PFSK-1 (cell line): ENCODE data around the gene RNF168.

Experiments used
- FOXP2 ChIP-seq: optimal IDR thresholded peaks from 2 replicates; pipeline ENCODE3; 2011; ENCODE audit warnings: borderline replicate concordance, control low read depth, inconsistent platforms; ENCODE audit not compliant: insufficient read depth; ENCODE audit errors: extremely low read length, extremely low read depth
- POLR2AphosphoS5 ChIP-seq: IDR thresholded peaks from 2 replicates; pipeline ENCODE4 v1.6.1; 2012; ENCODE audit warnings: low read depth, mild to moderate bottlenecking, control low read depth, low read length, moderate library complexity
- SIN3A ChIP-seq: IDR thresholded peaks from 2 replicates; pipeline ENCODE4 v1.6.1; 2012; ENCODE audit warnings: mild to moderate bottlenecking, low read length, moderate library complexity, borderline replicate concordance; ENCODE audit not compliant: insufficient read depth
- TAF1 ChIP-seq: IDR thresholded peaks from 2 replicates; pipeline ENCODE4 v1.6.1; 2012; ENCODE audit warnings: low read length, control low read depth, borderline replicate concordance; ENCODE audit not compliant: insufficient read depth
- TF ChIP-seq, protein P1 (sequence below), 2 experiments: IDR thresholded peaks; 2 replicates each; pipeline versions ENCODE4 v1.6.1 to v1.8.0; 2011 to 2012; ENCODE audit warnings: low read depth in 2 of 2, low read length in 2 of 2, control low read depth in 1 of 2, inconsistent platforms in 1 of 2, mild to moderate bottlenecking in 1 of 2, moderate library complexity in 1 of 2; ENCODE audit not compliant: insufficient read depth in 1 of 2

DNA sequence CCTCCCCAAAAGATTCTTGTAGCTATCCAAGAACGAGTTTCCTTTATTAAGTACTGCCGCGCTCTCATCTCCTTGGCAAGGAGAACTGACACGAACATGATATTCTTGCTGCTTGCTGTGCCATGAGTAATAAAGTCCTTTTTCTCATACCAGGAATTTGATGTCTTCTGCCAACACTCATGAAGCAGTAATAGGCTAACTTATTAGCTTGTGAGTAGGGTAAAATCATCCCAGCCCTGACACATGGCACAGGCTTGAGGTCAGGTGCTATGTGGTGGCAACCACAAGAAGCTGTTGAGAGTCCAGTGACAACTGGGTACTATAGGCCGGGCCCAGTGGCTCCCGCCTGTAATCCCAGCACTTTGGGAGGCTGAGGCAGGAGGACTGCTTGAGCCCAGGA lies 48.6 kb downstream of the RNF168 start:
- TF ChIP-seq TAF1 = no peak
- TF ChIP-seq FOXP2 = no peak
- no peak for TF ChIP-seq POLR2AphosphoS5
- TF ChIP-seq, protein P1, sequence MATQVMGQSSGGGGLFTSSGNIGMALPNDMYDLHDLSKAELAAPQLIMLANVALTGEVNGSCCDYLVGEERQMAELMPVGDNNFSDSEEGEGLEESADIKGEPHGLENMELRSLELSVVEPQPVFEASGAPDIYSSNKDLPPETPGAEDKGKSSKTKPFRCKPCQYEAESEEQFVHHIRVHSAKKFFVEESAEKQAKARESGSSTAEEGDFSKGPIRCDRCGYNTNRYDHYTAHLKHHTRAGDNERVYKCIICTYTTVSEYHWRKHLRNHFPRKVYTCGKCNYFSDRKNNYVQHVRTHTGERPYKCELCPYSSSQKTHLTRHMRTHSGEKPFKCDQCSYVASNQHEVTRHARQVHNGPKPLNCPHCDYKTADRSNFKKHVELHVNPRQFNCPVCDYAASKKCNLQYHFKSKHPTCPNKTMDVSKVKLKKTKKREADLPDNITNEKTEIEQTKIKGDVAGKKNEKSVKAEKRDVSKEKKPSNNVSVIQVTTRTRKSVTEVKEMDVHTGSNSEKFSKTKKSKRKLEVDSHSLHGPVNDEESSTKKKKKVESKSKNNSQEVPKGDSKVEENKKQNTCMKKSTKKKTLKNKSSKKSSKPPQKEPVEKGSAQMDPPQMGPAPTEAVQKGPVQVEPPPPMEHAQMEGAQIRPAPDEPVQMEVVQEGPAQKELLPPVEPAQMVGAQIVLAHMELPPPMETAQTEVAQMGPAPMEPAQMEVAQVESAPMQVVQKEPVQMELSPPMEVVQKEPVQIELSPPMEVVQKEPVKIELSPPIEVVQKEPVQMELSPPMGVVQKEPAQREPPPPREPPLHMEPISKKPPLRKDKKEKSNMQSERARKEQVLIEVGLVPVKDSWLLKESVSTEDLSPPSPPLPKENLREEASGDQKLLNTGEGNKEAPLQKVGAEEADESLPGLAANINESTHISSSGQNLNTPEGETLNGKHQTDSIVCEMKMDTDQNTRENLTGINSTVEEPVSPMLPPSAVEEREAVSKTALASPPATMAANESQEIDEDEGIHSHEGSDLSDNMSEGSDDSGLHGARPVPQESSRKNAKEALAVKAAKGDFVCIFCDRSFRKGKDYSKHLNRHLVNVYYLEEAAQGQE (IDR thresholded peaks at IDR 0.05; ENCODE audit: insufficient read depth in 1 of 2, low read depth in 2 of 2, low read length in 2 of 2) = no peak
- TF ChIP-seq SIN3A = no peak
